Neural cell (in vitro differentiated cells): ENCODE data around the gene RXFP4.
"Not testable (repeated sequence)": the region's sequence is repeated elsewhere in the genome, so short reads cannot be mapped to it uniquely, and the experiment has no call there.

Source experiments
- EP300 ChIP-seq: fragments of 450-650 bp; conservative IDR thresholded peaks from 2 replicates; pipeline ENCODE4 v1.6.1; 2014; ENCODE audit warnings: antibody characterized with exemption, mild to moderate bottlenecking, moderate library complexity; ENCODE audit not compliant: poor library complexity, severe bottlenecking
- EZH2 ChIP-seq: fragments of 200-600, 300-800 bp; shearing (Covaris generic), sonication (generic); IDR thresholded peaks from 2 replicates; pipeline ENCODE4 v1.6.1; 2014; ENCODE audit warnings: antibody characterized with exemption, low read length, borderline replicate concordance, mild to moderate bottlenecking; ENCODE audit not compliant: insufficient read depth, poor library complexity, severe bottlenecking
- MXI1 ChIP-seq: fragments of 450-650 bp; conservative IDR thresholded peaks from 2 replicates; pipeline ENCODE4 v1.6.1; 2014; ENCODE audit warnings: antibody characterized with exemption, mild to moderate bottlenecking; ENCODE audit not compliant: poor library complexity, severe bottlenecking
- POLR2AphosphoS5 ChIP-seq: IDR thresholded peaks from 2 replicates; pipeline ENCODE4 v1.6.1; 2012
- RAD21 ChIP-seq: fragments of 450-650 bp; conservative IDR thresholded peaks from 2 replicates; pipeline ENCODE4 v1.6.1; 2014; ENCODE audit warnings: antibody characterized with exemption, mild to moderate bottlenecking, moderate library complexity
- SMC3 ChIP-seq: fragments of 450-650 bp; conservative IDR thresholded peaks from 2 replicates; pipeline ENCODE4 v1.6.1; 2014; ENCODE audit warnings: antibody characterized with exemption, mild to moderate bottlenecking, moderate library complexity; ENCODE audit not compliant: poor library complexity
- TAF1 ChIP-seq: IDR thresholded peaks from 2 replicates; pipeline ENCODE4 v1.6.1; 2012; ENCODE audit warnings: low read depth
- TF ChIP-seq, protein P1 (sequence below): fragments of 450-650 bp; IDR thresholded peaks from 2 replicates; pipeline ENCODE4 v1.5.1; 2014; ENCODE audit warnings: antibody characterized with exemption, mild to moderate bottlenecking, moderate library complexity; ENCODE audit not compliant: poor library complexity, severe bottlenecking
- TF ChIP-seq, protein P2 (sequence below): IDR thresholded peaks from 2 replicates; pipeline ENCODE4 v1.6.1; 2012; ENCODE audit warnings: borderline replicate concordance

DNA sequence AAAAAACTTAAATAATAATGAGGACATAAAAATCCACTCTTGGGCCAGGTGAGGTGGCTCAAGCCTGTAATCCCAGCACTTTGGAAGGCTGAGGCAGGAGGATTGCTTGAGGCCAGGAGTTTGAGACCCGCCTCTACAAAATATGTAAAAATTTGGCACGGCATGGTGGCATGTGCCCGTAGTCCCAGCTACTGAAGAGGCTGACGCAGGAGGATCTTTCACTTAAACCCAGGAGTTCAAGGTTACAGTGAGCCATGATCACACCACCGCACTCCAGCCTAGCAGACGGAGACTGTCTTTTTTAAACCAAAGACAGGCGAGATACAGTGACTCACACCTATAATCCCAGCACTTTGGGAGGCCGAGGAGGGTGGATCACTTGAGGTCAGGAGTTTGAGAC is 45.0 kb upstream of the RXFP4 start:
- TF ChIP-seq, protein P1, sequence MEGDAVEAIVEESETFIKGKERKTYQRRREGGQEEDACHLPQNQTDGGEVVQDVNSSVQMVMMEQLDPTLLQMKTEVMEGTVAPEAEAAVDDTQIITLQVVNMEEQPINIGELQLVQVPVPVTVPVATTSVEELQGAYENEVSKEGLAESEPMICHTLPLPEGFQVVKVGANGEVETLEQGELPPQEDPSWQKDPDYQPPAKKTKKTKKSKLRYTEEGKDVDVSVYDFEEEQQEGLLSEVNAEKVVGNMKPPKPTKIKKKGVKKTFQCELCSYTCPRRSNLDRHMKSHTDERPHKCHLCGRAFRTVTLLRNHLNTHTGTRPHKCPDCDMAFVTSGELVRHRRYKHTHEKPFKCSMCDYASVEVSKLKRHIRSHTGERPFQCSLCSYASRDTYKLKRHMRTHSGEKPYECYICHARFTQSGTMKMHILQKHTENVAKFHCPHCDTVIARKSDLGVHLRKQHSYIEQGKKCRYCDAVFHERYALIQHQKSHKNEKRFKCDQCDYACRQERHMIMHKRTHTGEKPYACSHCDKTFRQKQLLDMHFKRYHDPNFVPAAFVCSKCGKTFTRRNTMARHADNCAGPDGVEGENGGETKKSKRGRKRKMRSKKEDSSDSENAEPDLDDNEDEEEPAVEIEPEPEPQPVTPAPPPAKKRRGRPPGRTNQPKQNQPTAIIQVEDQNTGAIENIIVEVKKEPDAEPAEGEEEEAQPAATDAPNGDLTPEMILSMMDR = not testable (repeated sequence)
- not testable (repeated sequence) for TF ChIP-seq MXI1, EP300, EZH2, TAF1, POLR2AphosphoS5, RAD21, SMC3
- TF ChIP-seq, protein P2, sequence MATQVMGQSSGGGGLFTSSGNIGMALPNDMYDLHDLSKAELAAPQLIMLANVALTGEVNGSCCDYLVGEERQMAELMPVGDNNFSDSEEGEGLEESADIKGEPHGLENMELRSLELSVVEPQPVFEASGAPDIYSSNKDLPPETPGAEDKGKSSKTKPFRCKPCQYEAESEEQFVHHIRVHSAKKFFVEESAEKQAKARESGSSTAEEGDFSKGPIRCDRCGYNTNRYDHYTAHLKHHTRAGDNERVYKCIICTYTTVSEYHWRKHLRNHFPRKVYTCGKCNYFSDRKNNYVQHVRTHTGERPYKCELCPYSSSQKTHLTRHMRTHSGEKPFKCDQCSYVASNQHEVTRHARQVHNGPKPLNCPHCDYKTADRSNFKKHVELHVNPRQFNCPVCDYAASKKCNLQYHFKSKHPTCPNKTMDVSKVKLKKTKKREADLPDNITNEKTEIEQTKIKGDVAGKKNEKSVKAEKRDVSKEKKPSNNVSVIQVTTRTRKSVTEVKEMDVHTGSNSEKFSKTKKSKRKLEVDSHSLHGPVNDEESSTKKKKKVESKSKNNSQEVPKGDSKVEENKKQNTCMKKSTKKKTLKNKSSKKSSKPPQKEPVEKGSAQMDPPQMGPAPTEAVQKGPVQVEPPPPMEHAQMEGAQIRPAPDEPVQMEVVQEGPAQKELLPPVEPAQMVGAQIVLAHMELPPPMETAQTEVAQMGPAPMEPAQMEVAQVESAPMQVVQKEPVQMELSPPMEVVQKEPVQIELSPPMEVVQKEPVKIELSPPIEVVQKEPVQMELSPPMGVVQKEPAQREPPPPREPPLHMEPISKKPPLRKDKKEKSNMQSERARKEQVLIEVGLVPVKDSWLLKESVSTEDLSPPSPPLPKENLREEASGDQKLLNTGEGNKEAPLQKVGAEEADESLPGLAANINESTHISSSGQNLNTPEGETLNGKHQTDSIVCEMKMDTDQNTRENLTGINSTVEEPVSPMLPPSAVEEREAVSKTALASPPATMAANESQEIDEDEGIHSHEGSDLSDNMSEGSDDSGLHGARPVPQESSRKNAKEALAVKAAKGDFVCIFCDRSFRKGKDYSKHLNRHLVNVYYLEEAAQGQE = not testable (repeated sequence)
